Fibroblast of lung (primary cell): ENCODE data around the gene ADARB1. TPM values are rescaled to one million over a fixed set of nuclear protein-coding genes. Genes with fewer than 3 reads are reported as not detected.

Source experiments
- DNase-seq, 2 donors: peaks; one replicate each; pipeline versions ENCODE4 v3.0.0 to v3.0.0-alpha.2; 2010; ENCODE audit warnings: low read depth in 2 of 2
- H2AFZ ChIP-seq: 2 replicates; pipeline ENCODE4 v1.5.1; 2012; ENCODE audit warnings: low read length, control low read depth, inconsistent platforms
- H3K27ac ChIP-seq: 2 replicates; pipeline ENCODE4 v1.5.1; 2011; ENCODE audit warnings: low read length, control low read depth; ENCODE audit not compliant: insufficient read depth
- H3K27me3 ChIP-seq: 2 replicates; pipeline ENCODE4 v1.5.1; 2011; ENCODE audit warnings: mild to moderate bottlenecking, low read length; ENCODE audit not compliant: control insufficient read depth, insufficient read depth
- H3K36me3 ChIP-seq: 2 replicates; pipeline ENCODE4 v1.5.1; 2011; ENCODE audit warnings: low read length; ENCODE audit not compliant: control insufficient read depth, insufficient read depth
- H3K4me1 ChIP-seq: 2 replicates; pipeline ENCODE4 v1.5.1; 2011; ENCODE audit warnings: low read length; ENCODE audit not compliant: control insufficient read depth, insufficient read depth; ENCODE audit errors: extremely low read depth
- H3K4me2 ChIP-seq: 2 replicates; pipeline ENCODE4 v1.5.1; 2011; ENCODE audit warnings: low read length, control low read depth; ENCODE audit not compliant: insufficient read depth; ENCODE audit errors: extremely low read depth
- H3K4me3 ChIP-seq, 4 experiments: fragments of 200-600 bp in 1 of 4; sonication (generic) in 1 of 4; replicated peaks in 1 of 4; 2 replicates each; pipeline ENCODE4 v1.5.1; 2011 to 2016; ENCODE audit warnings: low read length in 4 of 4, low read depth in 3 of 4, mild to moderate bottlenecking in 3 of 4, control low read depth in 2 of 4, inconsistent platforms in 1 of 4, mixed read lengths in 1 of 4; ENCODE audit not compliant: insufficient read depth in 1 of 4; ENCODE audit errors: control extremely low read depth in 1 of 4
- H3K79me2 ChIP-seq: 2 replicates; pipeline ENCODE4 v1.5.1; 2012; ENCODE audit warnings: mild to moderate bottlenecking, low read length, inconsistent platforms; ENCODE audit not compliant: control insufficient read depth, insufficient read depth
- H3K9ac ChIP-seq: 2 replicates; pipeline ENCODE4 v1.5.1; 2011; ENCODE audit warnings: mild to moderate bottlenecking, low read length, control low read depth; ENCODE audit not compliant: insufficient read depth
- H3K9me3 ChIP-seq: 2 replicates; pipeline ENCODE4 v1.5.1; 2012; ENCODE audit warnings: low read depth, low read length; ENCODE audit not compliant: control insufficient read depth, insufficient read depth
- H4K20me1 ChIP-seq: 2 replicates; pipeline ENCODE4 v1.5.1; 2011; ENCODE audit warnings: low read length; ENCODE audit not compliant: control insufficient read depth, insufficient read depth; ENCODE audit errors: extremely low read depth
- CTCF ChIP-seq, 2 donors: IDR thresholded peaks in 1 of 2; conservative IDR thresholded peaks in 1 of 2; 1 replicate in 1 of 2; 2 replicates in 1 of 2; pipeline ENCODE4 v1.5.1; 2011 to 2012; ENCODE audit warnings: low read length in 2 of 2, control low read depth in 1 of 2, inconsistent platforms in 1 of 2, low read depth in 1 of 2, mild to moderate bottlenecking in 1 of 2
- EZH2 ChIP-seq: IDR thresholded peaks from 2 replicates; pipeline ENCODE4 v1.5.1; 2012; ENCODE audit warnings: low read length, control low read depth, mild to moderate bottlenecking; ENCODE audit errors: missing control alignments
- polyA plus RNA-seq, 2 donors: library from polyadenylated mRNA; depleted of rRNA in 1 of 2; stranded (reverse) in 1 of 2; unstranded in 1 of 2; fragments of >200 nt; gene quantifications; 2 replicates each; pipeline ENCODE4 v1.2.1, GENCODE V29; 2011 to 2012; ENCODE audit warnings: missing spikeins in 1 of 2
- total RNA-seq: library from RNA; depleted of rRNA; stranded (reverse); fragments of >200 nt; gene quantifications from 2 replicates; pipeline ENCODE4 v1.2.1, GENCODE V29; 2014

The ADARB1 gene
- total and polyA plus RNA-seq, 2 donors (not counting 1 experiment from before 2014, with no cell fraction given): 20.2 to 25.3 TPM

- no peak overlapping the region for H3K9ac ChIP-seq
- no peak overlapping the region for H3K4me3 ChIP-seq
Measured at GRCh38 chr21:45041984-45042663, 32.3 kb upstream of the ADARB1 start.

GRCh38 chr21:45042664-45043161, 31.7 kb upstream of the ADARB1 start:
- no peaks in the 10 kb centered on the region for H3K36me3 ChIP-seq
- no peak overlapping the region for H2AFZ ChIP-seq
- no peaks in the 10 kb centered on the region for H4K20me1 ChIP-seq
- no peak overlapping the region for H3K27ac ChIP-seq
- no peaks in the 10 kb centered on the region for H3K27me3 ChIP-seq
- no peak overlapping the region for H3K9ac ChIP-seq
- peaks cover 12% of the 10 kb centered on the region for H3K4me1 ChIP-seq
- no peak overlapping the region for H3K4me3 ChIP-seq
- no peak for TF ChIP-seq CTCF (conservative IDR thresholded peaks at IDR 0.05 in 1 of 2, IDR thresholded peaks at IDR 0.05 in 1 of 2; ENCODE audit: low read depth in 1 of 2, low read length in 2 of 2)
- no peak for TF ChIP-seq EZH2
- H3K9me3 ChIP-seq: no peaks in the 10 kb centered on the region
- DNase-seq: no peak
- no peak overlapping the region for H3K4me2 ChIP-seq
- H3K79me2 ChIP-seq: no peaks in the 10 kb centered on the region

More at GRCh38 chr21:45041984-45042663, 32.3 kb upstream of the ADARB1 start:
- peaks cover 12% of the 10 kb centered on the region for H3K4me1 ChIP-seq
- H4K20me1 ChIP-seq: no peaks in the 10 kb centered on the region
- H3K36me3 ChIP-seq: no peaks in the 10 kb centered on the region
- H3K27me3 ChIP-seq: no peaks in the 10 kb centered on the region
- TF ChIP-seq CTCF (conservative IDR thresholded peaks at IDR 0.05 in 1 of 2, IDR thresholded peaks at IDR 0.05 in 1 of 2; ENCODE audit: low read depth in 1 of 2, low read length in 2 of 2) (no peak), EZH2 (no peak)
- H2AFZ ChIP-seq: no peak overlapping the region
- H3K27ac ChIP-seq: peak overlapping the region; percentile 24
- H3K9me3 ChIP-seq: no peaks in the 10 kb centered on the region
- H3K4me2 ChIP-seq: no peak overlapping the region
- DNase-seq: peak in 1 of 2 donors; percentile 12
- no peaks in the 10 kb centered on the region for H3K79me2 ChIP-seq

- H3K4me3 ChIP-seq: no peak overlapping the region
- H3K36me3 ChIP-seq: no peaks in the 10 kb centered on the region
- no peak overlapping the region for H3K27ac ChIP-seq
- TF ChIP-seq CTCF (conservative IDR thresholded peaks at IDR 0.05 in 1 of 2, IDR thresholded peaks at IDR 0.05 in 1 of 2; ENCODE audit: low read depth in 1 of 2, low read length in 2 of 2) (no peak), EZH2 (no peak)
- H3K27me3 ChIP-seq: no peaks in the 10 kb centered on the region
- peaks cover 12% of the 10 kb centered on the region for H3K4me1 ChIP-seq
- H2AFZ ChIP-seq: no peak overlapping the region
- no peak overlapping the region for H3K4me2 ChIP-seq
- DNase-seq: no peak
- no peak overlapping the region for H3K9ac ChIP-seq
- H3K9me3 ChIP-seq: no peaks in the 10 kb centered on the region
- H3K79me2 ChIP-seq: no peaks in the 10 kb centered on the region
- H4K20me1 ChIP-seq: no peaks in the 10 kb centered on the region
Measured at GRCh38 chr21:45043541-45044020, 30.8 kb upstream of the ADARB1 start.
